HG02571 (cell line): ENCODE measurements around the gene WASF2.

Experiments
- ATAC-seq: cut with Tn5 transposase; IDR thresholded peaks from one replicate; pipeline ENCODE4 v1.9.1; 2021; ENCODE audit warnings: mild to moderate bottlenecking, moderate library complexity; ENCODE audit not compliant: unreplicated experiment

Gene WASF2

GRCh38 chr1:27522432-27523336, 32.7 kb upstream of the WASF2 start:
- ATAC-seq: no peak

DNA sequence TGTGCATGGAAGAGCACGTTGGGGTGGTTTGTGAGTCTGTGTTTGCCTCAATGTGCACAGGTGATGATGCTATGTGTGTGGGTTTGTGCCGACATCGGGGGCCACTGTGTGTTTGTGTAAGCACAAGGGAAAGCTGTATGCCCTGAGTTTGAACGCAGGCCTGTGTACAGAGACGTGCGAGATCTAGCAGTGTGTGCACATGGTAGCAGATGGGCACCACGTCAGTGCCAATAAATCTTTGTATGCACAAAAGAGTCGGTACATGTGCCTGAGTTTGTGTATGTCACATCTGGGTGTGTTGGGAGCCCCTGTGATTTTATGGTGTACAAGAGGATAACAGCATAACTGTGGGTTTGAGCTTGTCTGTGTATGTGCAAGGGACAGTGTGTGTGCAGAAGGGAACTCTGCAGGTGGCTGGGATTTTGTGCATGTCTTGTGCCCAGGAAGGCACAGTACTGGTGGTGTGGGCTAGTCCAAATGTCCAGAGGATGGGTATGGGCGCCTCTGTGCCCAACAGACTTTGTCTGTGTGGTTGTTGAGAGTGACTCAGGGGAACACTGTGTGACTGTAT, 32.0 kb upstream of the WASF2 start:
- ATAC-seq: no peak

DNA sequence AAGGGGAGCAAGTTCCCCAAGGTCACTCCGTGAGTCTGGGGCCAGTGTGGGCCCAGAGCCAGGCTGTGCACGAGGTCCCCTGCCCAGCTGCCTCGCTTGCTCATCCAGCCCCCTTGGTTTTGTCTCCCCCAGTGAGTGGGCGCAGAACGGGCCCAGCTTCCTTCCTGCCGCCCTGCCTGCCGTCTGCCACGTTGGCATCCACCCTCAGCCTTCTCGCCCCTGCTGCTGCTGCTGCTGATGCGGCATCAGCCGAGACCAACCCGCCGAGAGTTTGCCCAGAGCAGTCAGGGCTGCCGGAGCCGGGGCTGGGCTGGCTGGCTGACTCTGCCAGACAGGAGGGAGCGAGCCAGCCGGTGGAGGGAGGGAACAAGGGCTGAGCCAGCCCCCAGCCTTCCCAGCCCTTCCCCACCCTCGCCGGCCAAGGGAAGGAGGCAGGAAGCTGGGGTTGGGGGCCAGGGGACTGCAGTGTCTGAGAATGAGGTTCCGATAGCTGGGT, 31.4 kb upstream of the WASF2 start:
- ATAC-seq: no peak

- no peak for ATAC-seq
Observed at GRCh38 chr1:27520651-27521050, 30.7 kb upstream of the WASF2 start.

GRCh38 chr1:27519331-27520258, 29.6 kb upstream of the WASF2 start:
- ATAC-seq: no peak

- no peak for ATAC-seq
Observed at GRCh38 chr1:27518808-27519207, 28.8 kb upstream of the WASF2 start.

- ATAC-seq: no peak
Observed at GRCh38 chr1:27517907-27518718, 28.1 kb upstream of the WASF2 start.

DNA sequence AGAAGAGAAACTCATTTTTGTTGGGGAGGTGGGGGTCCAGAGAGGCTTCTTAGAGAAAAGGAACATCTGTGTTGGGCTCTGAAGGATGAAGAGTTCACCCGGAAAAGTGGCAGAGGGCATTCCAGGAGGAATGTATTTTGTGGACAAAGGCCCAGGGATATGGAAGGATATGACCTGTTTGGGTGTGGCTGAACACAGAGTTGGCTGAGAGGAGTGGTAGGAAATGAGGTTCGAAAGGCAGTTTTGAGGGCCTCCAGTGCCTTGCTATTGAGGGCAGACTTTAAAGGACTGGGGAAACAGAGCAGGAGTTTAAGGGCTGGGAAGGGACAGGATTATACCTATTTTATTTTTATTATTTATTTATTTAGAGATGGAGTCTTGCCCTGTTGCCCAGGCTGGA, 27.3 kb upstream of the WASF2 start:
- ATAC-seq: no peak

DNA sequence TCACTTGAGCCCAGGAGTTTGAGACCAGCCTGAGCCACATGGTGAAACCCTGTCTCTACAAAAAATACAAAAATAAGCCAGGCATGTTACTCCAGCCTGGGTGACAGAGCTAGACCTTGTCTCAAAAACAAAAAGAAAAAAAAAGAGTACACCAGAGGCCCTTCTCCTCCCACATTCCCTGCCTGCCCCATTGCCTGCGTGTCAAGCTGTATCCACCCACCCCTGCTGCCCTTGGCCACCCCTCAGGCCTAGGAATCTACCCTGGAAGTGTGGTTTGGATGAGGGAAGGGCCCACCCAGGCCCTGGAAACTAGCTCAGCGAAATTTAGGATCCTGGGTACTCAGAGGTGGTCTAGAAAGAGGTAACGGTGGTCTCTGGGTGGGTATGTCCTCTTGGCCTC, 25.7 kb upstream of the WASF2 start:
- no peak for ATAC-seq

- ATAC-seq: no peak
Observed at GRCh38 chr1:27513958-27514357, 24.0 kb upstream of the WASF2 start.

- no peak for ATAC-seq
Observed at GRCh38 chr1:27513528-27513927, 23.6 kb upstream of the WASF2 start.

- ATAC-seq: no peak
Observed at GRCh38 chr1:27509127-27510080, 19.4 kb upstream of the WASF2 start.

DNA sequence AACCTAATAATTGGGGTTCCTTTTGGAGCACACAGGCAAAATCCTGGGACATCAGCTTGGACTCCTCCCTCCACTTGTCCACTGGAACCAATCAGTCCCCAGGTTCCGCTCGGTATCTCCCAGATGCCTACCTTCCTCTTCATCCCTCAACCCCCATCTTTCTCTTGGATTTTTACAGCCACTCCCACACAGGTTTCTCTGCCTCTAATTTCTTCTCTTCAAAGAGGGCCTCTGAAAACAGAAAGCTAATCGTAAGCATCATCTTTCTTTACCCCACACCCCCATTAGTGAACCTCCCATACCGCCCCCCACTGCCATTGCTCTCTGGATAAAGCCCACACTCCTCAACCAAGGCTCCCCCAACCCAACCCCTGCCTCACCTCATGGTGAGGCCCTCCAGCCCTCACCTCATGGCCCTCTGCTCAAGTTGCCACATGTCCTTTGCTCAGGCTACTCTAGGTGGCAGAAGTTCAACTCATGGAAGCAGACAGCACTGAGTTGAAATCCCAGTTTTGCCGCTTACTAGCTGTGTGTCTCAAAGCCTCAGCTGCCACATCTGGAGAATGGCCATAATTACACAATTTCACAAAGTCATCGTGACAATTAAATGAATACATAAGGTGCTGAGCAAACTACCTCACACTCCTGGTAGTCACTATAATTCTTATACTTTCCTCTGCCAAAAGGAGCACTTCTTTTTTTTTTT, 18.1 kb upstream of the WASF2 start:
- ATAC-seq: no peak

GRCh38 chr1:27506703-27507102, 16.7 kb upstream of the WASF2 start:
- no peak for ATAC-seq

GRCh38 chr1:27505420-27505680, 15.4 kb upstream of the WASF2 start:
- ATAC-seq: no peak

GRCh38 chr1:27504588-27505419, 14.8 kb upstream of the WASF2 start:
- ATAC-seq: no peak

DNA sequence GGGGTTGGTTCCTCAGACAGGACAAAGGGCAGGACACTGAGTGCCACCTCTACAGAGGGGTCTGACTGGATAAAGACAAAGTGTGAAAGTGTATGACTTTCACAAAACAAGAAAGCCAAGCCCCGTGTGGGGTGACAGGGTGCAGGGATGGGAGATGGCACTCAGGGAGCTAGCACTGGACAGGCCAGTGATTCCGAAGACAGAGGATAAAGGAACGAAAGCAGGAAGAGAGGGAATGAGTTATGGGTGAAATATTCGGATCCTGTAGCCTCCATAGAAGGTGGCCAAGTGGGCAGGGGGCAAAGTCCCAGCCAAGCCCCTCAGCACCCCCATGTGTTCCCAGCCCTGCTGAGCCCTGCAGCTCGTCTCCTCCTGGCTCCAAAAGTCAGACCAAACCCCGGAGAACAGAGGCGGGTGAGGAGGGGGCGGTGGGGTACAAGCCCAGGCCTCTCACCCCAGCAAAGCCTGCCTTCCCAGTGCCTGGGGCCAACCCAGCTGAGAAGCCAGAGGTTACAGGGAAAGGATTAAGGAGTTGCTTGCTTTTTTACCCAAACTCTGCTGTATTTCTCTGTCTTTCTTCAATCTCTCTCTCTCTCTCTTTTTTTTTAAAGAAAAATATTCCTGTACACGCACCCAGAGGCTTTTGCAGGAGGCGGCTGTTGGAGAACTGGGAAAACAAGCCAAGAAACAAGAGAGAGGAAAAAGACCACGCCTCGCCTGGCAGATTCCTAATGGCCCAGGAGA, 14.0 kb upstream of the WASF2 start:
- no peak for ATAC-seq
